CD14-positive monocyte (primary cell): ENCODE measurements around the gene ARFGAP3. TPM values are rescaled to one million over a fixed set of nuclear protein-coding genes. Genes with fewer than 3 reads are reported as not detected.

Experiments used
- DNase-seq, 3 donors: peaks; one replicate each; pipeline ENCODE4 v3.0.0-alpha.2; 2011 to 2022
- H2AFZ ChIP-seq: 2 replicates; pipeline ENCODE4 v1.6.0; 2012; ENCODE audit warnings: mild to moderate bottlenecking, low read depth, low read length, inconsistent platforms; ENCODE audit not compliant: insufficient read depth, poor library complexity, severe bottlenecking
- H3K27ac ChIP-seq, 2 donors: 1 replicate in 1 of 2; 2 replicates in 1 of 2; pipeline ENCODE4 v1.5.1; 2012 to 2013; ENCODE audit warnings: low read length in 2 of 2, control low read depth in 1 of 2, inconsistent platforms in 1 of 2, low read depth in 1 of 2, mild to moderate bottlenecking in 1 of 2
- H3K27me3 ChIP-seq, 2 donors: one replicate each; pipeline versions ENCODE4 v1.6.0 to v1.6.1; 2011 to 2013; ENCODE audit warnings: low read length in 2 of 2; ENCODE audit not compliant: control insufficient read depth in 2 of 2, insufficient read depth in 2 of 2
- H3K36me3 ChIP-seq, 2 donors: replicated peaks in 1 of 2; 1 replicate in 1 of 2; 2 replicates in 1 of 2; pipeline versions ENCODE4 v1.5.1 to v1.6.1; 2012 to 2013; ENCODE audit warnings: low read length in 2 of 2, control low read depth in 1 of 2, inconsistent platforms in 1 of 2, mild to moderate bottlenecking in 1 of 2; ENCODE audit not compliant: insufficient read depth in 2 of 2, control insufficient read depth in 1 of 2
- H3K4me1 ChIP-seq, 2 donors: 1 replicate in 1 of 2; 2 replicates in 1 of 2; pipeline versions ENCODE4 v1.5.1 to v1.6.1; 2012 to 2013; ENCODE audit warnings: low read length in 2 of 2, control low read depth in 1 of 2, inconsistent platforms in 1 of 2, mild to moderate bottlenecking in 1 of 2, moderate library complexity in 1 of 2; ENCODE audit not compliant: insufficient read depth in 2 of 2, control insufficient read depth in 1 of 2
- H3K4me2 ChIP-seq: replicated peaks from 2 replicates; pipeline ENCODE3; 2012; ENCODE audit warnings: low read length, moderate library complexity, mild to moderate bottlenecking; ENCODE audit not compliant: poor library complexity, severe bottlenecking; ENCODE audit errors: extremely low read depth
- H3K4me3 ChIP-seq, 3 experiments: fragments of 200-600 bp in 1 of 3; sonication (generic) in 1 of 3; replicated peaks in 1 of 3; 1 replicate in 2 of 3; 2 replicates in 1 of 3; pipeline ENCODE4 v1.5.1; 2011 to 2013; ENCODE audit warnings: low read length in 3 of 3, mild to moderate bottlenecking in 3 of 3, control low read depth in 2 of 3, low read depth in 2 of 3, inconsistent platforms in 1 of 3, moderate library complexity in 1 of 3
- H3K79me2 ChIP-seq: 2 replicates; pipeline ENCODE4 v1.6.0; 2012; ENCODE audit warnings: mild to moderate bottlenecking, control low read depth, inconsistent platforms, low read length, moderate library complexity; ENCODE audit not compliant: insufficient read depth
- H3K9ac ChIP-seq: 2 replicates; pipeline ENCODE4 v1.6.0; 2017; ENCODE audit warnings: low read length, mild to moderate bottlenecking; ENCODE audit not compliant: insufficient read depth, poor library complexity, severe bottlenecking
- H3K9me3 ChIP-seq, 2 donors: replicated peaks in 1 of 2; 1 replicate in 1 of 2; 2 replicates in 1 of 2; pipeline versions ENCODE4 v1.5.1 to v1.6.1; 2012 to 2013; ENCODE audit warnings: low read length in 2 of 2, control low read depth in 1 of 2; ENCODE audit not compliant: control insufficient read depth in 1 of 2, insufficient read depth in 1 of 2
- H4K20me1 ChIP-seq: 2 replicates; pipeline ENCODE4 v1.6.0; 2012; ENCODE audit warnings: mild to moderate bottlenecking, low read length, control low read depth, moderate library complexity; ENCODE audit not compliant: insufficient read depth
- H3K27ac Mint-ChIP-seq, 7 donors: one replicate each; pipeline ENCODE4 v1.8.0; 2020; ENCODE audit warnings: mild to moderate bottlenecking in 7 of 7, mixed read lengths in 7 of 7, moderate library complexity in 6 of 7, inconsistent platforms in 2 of 7
- H3K27me3 Mint-ChIP-seq, 3 donors: one replicate each; pipeline ENCODE4 v1.8.0; 2021 to 2022; ENCODE audit warnings: low read depth in 3 of 3, mild to moderate bottlenecking in 3 of 3, mixed read lengths in 3 of 3, moderate library complexity in 3 of 3, inconsistent platforms in 1 of 3
- H3K36me3 Mint-ChIP-seq, 2 donors: one replicate each; pipeline ENCODE4 v1.8.0; 2020; ENCODE audit warnings: mixed read lengths in 2 of 2, inconsistent platforms in 1 of 2, mild to moderate bottlenecking in 1 of 2
- H3K4me1 Mint-ChIP-seq: one replicate; pipeline ENCODE4 v1.8.0; 2020; ENCODE audit warnings: mild to moderate bottlenecking, mixed read lengths
- H3K4me3 Mint-ChIP-seq, 2 donors: one replicate each; pipeline ENCODE4 v1.8.0; 2020; ENCODE audit warnings: mild to moderate bottlenecking in 2 of 2, mixed read lengths in 2 of 2, moderate library complexity in 1 of 2
- H3K9me3 Mint-ChIP-seq, 7 donors: one replicate each; pipeline ENCODE4 v1.8.0; 2020 to 2022; ENCODE audit warnings: mixed read lengths in 7 of 7, mild to moderate bottlenecking in 6 of 7, moderate library complexity in 6 of 7, inconsistent platforms in 2 of 7
- CTCF ChIP-seq: fragments of 200-600 bp; IDR thresholded peaks from one replicate; pipeline ENCODE4 v1.8.0; 2022; ENCODE audit warnings: antibody characterized with exemption, mild to moderate bottlenecking
- WGBS: methylation state at CpG from one replicate; pipeline ENCODE4 v1.1.5; 2013; ENCODE audit warnings: missing lambda C conversion rate; ENCODE audit not compliant: insufficient coverage; 5-methylcytosine and 5-hydroxymethylcytosine counted together
- intact Hi-C, 2 donors: fragments of 100-400 bp; cut with micrococcal nuclease; formaldehyde crosslinking; loops; one replicate each; pipeline versions ENCODE4 v1.15.0 to v1.15.1; 2023
- polyA plus RNA-seq, 3 donors: library from polyadenylated mRNA; depleted of rRNA in 1 of 3; unstranded in 2 of 3; stranded (reverse) in 1 of 3; fragments of 300-500 nt in 2 of 3; fragments of >200 nt in 1 of 3; fragmentation: Illumina TruSeq in 2 of 3; gene quantifications; 1 replicate in 2 of 3; 2 replicates in 1 of 3; pipeline ENCODE4 v1.2.3, GENCODE V29; 2012 to 2021

The ARFGAP3 gene
- polyA plus RNA-seq, 3 donors: 22.3 to 38.7 (median 34.8) TPM

- no peaks in the 10 kb centered on the region for H3K27me3 Mint-ChIP-seq
- WGBS: 100% methylated on average over 1 of the region's 5 CpGs
- no peaks in the 10 kb centered on the region for H4K20me1 ChIP-seq
- H3K4me3 Mint-ChIP-seq: no peak overlapping the region
- no peak overlapping the region for H3K9ac ChIP-seq
- H2AFZ ChIP-seq: no peak overlapping the region
- H3K9me3 Mint-ChIP-seq: no peaks in the 10 kb centered on the region
- no peaks in the 10 kb centered on the region for H3K9me3 ChIP-seq
- TF ChIP-seq CTCF: no peak
- no peak overlapping the region for H3K4me2 ChIP-seq
- intact Hi-C loops: no loop called here
- no peaks in the 10 kb centered on the region for H3K4me1 ChIP-seq
- H3K4me3 ChIP-seq: no peak overlapping the region
- no peak for DNase-seq
- H3K27ac Mint-ChIP-seq: no peak overlapping the region
- peaks cover 75 to 91% of the 10 kb centered on the region in 2 donors for H3K36me3 ChIP-seq
- peaks cover 63 to 85% of the 10 kb centered on the region in 2 donors for H3K36me3 Mint-ChIP-seq
- H3K27ac ChIP-seq: no peak overlapping the region
- H3K27me3 ChIP-seq: no peaks in the 10 kb centered on the region
- H3K79me2 ChIP-seq: no peaks in the 10 kb centered on the region
- H3K4me1 Mint-ChIP-seq: no peaks in the 10 kb centered on the region
Measured at GRCh38 chr22:42834177-42834949, 22.7 kb downstream of the ARFGAP3 start.

GRCh38 chr22:42833104-42833503, 24.0 kb downstream of the ARFGAP3 start:
- H3K27ac Mint-ChIP-seq: peak overlapping the region in 1 of 7 donors; percentile 15
- H3K27me3 Mint-ChIP-seq: no peaks in the 10 kb centered on the region
- Histone ChIP-seq H3K36me3 (peaks cover 82 to 95% of the 10 kb centered on the region in 2 donors), H3K4me3 (no peak overlapping the region), H3K9me3 (no peaks in the 10 kb centered on the region), H3K79me2 (no peaks in the 10 kb centered on the region), H3K27me3 (no peaks in the 10 kb centered on the region), H4K20me1 (no peaks in the 10 kb centered on the region), H3K9ac (no peak overlapping the region), H3K4me2 (no peak overlapping the region), H2AFZ (no peak overlapping the region), H3K4me1 (no peaks in the 10 kb centered on the region), H3K27ac (no peak overlapping the region)
- no peaks in the 10 kb centered on the region for H3K4me1 Mint-ChIP-seq
- DNase-seq: no peak
- no peaks in the 10 kb centered on the region for H3K9me3 Mint-ChIP-seq
- intact Hi-C loops: no loop called here
- peaks cover 68 to 89% of the 10 kb centered on the region in 2 donors for H3K36me3 Mint-ChIP-seq
- no peak overlapping the region for H3K4me3 Mint-ChIP-seq
- no peak for TF ChIP-seq CTCF
